ENCODE measurements around the gene MAML2. TPM values are rescaled to one million over a fixed set of nuclear protein-coding genes. Genes with fewer than 3 reads are reported as not detected.

The MAML2 gene
- total RNA-seq, 1 donor from 2014 or later: 11.2 TPM

DNA sequence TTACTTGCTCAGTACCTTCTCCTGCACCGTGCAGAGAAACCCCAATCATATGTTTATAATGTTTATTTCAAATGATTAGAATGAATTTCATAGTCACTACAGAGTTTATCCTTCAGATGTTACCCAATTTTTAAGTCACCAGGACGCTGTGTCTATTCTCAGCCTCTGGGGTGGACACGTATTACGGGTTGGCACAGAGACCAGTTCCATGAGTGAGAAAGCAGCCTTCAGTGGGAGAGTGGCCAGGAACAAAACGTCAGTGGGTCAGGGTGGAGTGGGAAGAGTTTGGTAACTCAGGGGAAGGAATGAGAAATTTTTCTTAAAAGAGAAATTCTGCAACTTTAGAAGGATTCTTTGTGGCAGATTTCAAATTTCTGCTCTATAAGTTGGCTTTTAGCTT lies 342.0 kb downstream of the MAML2 start:
- intact Hi-C loops (cut with micrococcal nuclease): no loop called here

DNA sequence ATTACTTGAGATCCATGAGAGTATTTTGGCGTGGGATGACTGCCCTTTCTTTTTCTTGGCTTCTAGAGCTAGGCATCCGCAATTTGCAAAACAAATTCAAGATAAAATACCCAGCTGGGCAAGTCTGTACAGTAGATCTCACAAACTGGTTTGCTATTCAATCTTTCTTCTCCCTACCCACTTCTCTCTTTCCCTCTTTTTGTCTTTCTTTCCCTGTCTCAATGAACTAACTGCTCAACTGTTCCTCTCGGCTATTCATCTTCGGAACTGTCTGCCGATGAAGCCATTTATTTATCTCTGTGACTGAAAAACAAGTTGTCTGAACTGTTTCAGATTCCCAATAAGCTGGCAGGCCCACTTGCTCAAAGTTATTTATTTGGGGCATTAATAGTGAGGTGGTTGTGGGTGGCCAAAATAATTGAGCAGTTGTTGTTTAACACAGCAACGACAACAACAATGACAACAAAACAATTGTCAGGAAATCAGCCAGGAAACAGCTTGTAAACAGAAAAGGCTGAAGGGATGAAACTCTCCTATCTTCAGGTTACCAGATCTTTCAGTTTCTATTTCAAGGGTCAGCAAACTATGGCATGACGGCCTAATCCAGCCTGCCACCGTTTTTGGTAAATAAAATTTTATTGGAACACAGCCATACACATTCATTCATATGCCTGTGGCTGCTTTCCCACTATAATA lies 343.1 kb downstream of the MAML2 start:
- intact Hi-C loops (cut with micrococcal nuclease): no loop called here

DNA sequence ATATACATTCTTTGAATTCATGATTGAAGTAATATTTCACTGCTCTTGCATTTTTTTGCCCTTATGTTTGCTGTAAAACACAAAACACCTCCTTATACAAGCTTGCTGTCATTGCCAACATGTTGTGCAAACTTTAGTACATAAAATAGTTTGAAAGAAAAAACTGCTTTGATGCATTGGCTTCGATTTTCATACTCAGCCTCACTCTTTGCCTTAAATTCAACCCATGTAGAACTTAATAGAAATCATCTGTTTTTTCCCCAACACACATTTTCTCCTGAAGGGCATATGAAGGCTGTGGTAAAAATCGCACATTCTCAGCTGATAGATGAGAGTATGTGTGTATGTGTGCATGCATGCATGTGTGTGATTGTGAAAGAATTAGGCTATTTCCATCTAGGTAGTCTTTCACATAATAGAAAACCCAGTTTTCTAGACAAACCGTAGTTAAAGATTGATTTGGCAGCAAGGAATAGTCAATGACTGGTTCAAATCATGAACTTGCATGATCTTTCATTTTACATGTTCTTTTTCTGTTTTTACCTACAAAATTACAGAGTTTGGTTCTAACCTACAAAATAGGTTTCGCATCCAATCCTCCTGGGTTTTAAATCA lies 346.3 kb downstream of the MAML2 start:
- intact Hi-C loops (cut with micrococcal nuclease): no loop called here

DNA sequence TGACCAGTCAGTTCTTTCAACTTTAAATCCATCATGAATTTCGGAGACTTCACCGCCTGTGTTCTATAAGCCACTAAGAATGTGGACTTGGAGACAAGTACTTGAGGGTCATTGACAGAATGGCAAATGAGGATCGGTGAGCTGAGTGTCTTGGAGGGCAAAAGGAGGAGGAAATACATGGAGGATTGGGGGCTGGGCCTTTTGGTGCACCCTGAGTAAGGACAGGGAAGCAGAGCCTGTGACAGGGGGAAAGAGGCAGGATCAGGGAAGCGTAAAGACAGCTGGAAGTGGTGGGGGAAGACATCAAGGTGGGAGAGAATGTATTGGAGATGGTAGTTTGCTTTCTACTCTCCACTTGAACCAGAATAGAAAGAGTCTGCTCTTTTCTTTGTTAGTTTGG lies 348.7 kb downstream of the MAML2 start:
- intact Hi-C loops (cut with micrococcal nuclease): no loop called here

DNA sequence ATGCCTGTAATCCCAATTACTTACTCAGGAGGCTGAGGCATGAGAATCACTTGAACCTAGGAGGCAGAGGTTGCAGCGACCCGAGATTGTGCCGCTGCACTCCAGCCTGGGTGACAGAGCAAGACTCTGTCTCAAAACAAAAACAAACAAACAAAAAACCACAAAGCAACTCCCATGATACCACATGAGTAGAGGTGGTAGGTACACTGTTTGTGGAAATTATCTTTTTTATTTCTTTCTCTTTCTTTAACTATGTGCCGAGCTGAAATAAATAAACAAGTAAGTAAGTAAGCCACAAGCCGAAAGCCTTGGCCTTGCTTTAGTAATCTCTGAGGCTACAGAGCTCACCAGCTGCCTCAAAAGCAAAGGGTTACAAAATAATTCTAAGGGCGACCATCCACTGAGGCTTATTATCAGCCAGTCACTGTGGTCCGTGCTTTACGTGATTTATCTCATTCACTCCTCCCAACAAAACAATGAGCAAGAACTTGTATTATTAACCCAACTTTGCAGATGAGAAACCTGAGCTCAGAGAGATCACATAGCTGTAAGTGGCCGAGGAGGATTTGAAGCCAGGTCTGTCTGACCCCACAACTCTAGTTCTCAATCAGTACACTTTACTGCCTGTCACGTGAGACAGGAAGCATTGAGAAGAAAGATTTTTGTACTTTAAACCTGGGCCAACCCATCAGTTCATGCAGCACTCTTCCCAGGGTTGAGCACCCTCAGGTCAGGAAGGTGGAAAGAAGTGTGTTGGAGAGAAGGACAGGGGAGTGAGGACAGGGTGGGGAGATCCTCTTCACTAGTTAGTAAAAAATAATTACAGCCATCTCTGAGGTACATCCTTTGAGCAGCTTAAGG lies 349.3 kb downstream of the MAML2 start:
- intact Hi-C loops (cut with micrococcal nuclease): no loop called here

DNA sequence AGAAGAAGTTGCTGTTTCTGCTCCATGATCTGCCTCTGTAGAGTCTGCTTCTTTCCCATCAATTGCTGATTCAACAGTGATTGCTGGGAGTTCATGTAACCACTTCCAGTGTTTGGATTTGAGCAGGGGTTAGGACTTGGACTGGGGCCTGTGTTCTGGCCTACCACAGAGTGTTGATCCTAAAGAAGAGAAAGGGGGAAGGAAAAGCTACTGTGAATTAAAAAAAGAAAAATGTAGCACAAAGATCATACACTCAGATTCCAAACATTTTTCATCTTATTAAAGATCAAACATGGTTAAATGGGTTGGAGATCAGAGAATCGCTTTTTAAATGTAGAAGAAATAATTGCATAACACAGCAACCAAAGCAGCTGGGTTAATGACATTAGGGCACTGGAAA lies 351.4 kb downstream of the MAML2 start:
- intact Hi-C loops (cut with micrococcal nuclease): no loop called here

DNA sequence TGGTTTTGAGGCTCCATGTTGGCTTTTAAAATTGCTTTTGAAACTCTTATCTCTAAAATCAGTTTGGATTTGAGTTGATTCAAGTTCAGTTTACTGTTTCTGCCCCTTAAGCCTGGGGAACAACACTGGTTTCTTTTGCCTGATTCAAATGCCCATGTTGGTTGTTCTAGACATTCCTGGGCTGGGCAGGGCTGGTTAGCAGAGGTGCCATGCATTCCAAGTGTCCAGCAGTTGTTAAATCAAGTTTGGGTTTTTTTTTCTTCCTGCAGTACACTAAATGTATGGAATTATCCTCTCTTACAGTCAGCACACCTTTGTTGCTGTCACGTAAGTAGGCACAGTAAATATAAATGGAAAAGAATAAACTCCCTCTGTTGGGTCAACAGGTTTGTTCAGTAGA lies 351.9 kb downstream of the MAML2 start:
- intact Hi-C loops (cut with micrococcal nuclease): no loop called here

DNA sequence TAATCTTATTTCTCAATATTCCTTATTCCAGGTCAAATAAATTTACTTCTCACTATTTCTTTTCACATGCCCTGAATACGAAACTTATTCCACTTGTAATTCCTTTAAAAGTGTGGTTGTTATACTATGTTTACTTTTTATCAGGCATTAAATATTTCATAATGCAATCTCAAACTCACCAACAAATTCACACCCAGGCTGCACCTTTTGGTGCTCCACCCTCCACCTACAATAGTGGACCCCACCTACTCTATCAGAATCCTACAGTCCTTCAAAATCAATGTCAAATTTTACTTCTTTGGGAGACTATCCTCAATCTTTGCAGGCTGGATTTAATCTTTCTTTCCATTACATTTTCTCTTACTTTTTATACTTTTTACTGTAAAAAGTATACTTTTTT lies 353.2 kb downstream of the MAML2 start:
- intact Hi-C loops (cut with micrococcal nuclease): no loop called here

DNA sequence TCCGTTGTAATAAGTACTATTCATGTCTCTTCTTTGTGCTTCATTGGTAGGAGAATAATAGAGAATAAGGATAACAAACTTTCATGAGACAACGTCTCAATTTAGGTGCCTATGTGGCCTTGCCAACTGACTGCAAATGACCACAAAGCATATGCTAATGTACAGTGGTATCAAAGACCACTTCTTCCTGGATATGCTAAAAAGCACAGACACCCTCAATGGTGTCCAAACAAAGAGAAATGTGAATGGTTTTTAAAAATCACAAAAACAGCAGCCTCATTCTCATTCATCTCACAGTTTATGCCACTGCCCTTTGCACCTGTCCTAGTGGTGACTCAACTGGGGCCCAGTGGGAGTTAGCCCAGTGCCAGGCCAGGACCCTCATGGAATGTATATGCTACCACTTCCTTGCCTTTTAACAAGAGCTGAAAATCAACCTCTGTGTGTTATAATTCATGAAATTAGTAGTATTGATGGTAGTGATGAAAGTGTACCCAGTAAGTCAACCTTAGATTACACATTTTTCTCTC lies 353.9 kb downstream of the MAML2 start:
- intact Hi-C loops (cut with micrococcal nuclease): no loop called here

DNA sequence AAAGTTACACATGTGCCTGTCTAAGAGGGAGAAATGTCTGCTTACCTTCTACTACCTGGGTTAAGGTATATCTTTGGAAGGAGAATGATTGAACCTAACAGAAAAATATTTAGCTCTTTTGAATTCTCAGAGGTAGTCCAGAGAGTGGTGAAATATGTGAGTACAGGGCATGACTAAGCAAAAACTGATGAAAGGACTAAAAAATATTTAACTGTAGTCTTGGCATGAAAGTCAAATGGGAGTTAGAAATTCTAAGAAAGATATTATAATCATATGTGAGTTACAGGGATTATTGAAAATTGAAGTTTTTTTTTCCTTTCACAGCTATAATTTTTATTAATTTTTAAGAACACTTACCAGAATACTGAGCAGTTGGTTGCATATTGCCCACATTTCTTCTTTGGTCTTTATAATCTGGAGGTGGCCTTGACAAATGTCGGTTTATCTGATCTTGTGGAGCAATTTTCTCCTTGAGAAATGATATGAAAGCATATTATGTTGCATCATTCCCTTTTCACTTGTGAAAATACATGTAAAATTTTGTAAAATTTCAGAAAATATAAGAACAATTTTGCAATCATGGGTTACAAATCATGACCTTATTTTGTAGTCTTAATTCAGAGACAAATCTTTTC lies 357.7 kb downstream of the MAML2 start:
- intact Hi-C loops (cut with micrococcal nuclease): no loop called here

DNA sequence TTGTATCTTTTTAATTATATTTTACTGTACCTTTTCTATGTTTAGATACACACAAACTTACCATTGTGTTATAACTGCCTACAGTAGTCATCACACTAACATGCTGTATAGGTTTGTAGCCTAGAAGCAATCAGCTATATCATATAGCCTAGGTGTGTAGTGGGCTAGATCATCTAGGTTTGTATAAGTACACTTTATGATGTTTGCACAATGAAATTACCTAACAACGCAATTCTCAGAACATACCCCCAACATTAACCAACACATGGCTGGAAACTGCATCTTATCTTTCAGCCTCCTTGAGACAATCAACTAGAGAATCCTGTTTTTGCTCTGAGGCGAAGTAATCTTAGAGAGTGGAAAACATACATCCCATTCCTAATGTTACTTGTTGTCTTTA lies 358.9 kb downstream of the MAML2 start:
- intact Hi-C loops (cut with micrococcal nuclease): no loop called here

DNA sequence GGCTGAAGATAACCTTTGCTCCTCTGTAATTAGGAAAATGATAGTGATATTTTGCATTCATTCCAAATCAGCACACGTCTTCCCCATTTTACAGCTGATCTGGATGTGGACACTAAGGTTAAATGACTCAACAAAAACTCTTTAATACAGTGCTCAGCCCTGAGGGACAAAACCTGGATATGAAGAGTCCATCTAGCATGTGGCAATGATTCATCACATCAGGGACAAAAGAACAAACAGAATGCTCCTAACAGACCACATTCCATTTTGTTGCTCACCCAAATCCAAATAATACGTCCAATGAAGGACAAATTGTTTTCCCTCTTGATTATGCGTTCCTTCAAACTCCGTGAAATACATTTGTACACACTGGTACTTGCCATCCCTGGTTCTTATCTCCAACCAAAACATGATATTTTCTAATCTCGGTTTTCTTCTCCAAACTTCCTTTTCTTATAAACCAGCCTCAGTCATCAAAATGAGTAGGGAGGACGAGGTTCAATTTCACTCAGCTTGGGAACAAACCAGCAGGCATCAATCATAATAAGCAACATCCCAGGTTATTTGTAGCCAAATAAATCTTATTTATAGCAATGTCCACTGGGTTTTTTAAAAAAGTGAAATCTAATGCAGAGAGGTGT lies 365.3 kb downstream of the MAML2 start:
- intact Hi-C loops (cut with micrococcal nuclease): no loop called here

DNA sequence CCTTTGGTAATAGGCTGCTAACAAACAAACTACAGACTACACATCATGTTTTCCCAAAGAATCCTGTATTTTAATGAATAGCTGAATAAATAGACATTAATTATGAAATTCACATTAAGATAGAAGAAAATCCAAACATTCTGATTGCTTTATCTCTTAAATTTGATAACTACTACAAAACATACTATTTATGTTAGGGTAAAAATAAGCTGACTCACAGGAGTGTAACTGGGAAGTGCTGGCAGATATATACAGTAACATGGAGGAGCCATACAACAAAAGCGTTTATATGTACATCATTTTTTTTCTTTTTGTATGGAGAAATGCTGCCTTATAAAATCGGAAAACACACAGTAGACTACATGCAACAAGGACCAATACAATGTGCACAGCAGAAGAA lies 366.4 kb downstream of the MAML2 start:
- intact Hi-C loops (cut with micrococcal nuclease): no loop called here

DNA sequence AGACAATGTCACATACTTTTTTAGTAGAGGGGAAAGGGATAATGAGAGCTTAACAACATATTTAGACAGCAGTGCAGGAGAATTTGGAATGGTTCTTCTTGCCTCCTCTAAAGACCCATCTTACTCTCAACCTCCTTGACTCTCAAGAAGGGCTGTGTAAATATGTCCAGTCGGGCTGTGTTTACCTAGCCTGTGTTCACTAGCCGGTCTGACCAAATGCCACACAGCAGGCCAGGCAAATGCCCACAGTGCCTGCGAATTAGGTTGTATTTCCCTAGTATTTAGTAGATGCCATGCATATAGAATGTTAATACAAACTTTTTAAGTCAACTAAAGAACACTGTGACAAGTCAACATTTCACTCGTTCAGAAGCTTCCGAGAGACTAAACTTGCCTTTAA lies 367.7 kb downstream of the MAML2 start:
- intact Hi-C loops (cut with micrococcal nuclease): no loop called here

DNA sequence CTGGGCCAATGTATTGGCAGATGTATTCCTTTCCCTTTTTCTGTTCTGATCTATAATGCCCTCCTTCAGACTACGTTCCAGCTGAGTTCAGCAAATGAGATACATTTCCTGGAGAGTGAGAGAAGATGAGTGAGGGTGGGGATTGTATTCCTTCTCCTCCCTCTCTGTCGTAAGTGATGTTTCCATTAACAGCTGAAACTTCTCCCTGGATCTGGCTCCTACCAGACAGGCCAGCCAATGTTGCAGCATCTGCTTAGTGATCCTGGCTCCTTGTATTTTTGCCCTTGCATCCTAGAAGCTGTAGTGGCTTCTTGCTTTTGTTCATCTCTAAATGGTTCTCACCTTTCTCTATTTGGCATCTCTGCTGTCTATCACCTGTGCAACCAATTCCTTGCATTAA lies 370.9 kb downstream of the MAML2 start:
- intact Hi-C loops (cut with micrococcal nuclease): no loop called here

DNA sequence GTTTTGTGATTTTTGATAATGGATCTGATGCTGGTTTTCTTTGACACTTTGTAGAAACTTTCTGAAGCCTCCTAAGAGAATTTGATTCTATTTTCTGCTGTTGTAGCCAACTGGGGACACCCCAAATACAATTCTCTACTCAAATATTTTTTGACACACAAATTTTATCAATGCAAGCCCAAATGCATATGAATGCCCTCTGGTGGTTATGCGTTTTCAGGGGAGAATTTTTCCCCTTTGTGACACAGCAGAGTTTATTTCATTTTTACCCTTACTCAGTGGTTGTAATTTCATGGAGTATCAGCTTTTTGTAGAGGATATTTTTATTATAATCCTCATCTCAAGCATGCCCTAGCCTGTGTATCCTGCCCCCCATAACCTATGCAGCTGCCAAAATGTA lies 374.4 kb downstream of the MAML2 start:
- intact Hi-C loops (cut with micrococcal nuclease): loop anchor here (10.0 kb wide), 1 partner anchor 134 kb away; no protein-coding TSS in a partner anchor

DNA sequence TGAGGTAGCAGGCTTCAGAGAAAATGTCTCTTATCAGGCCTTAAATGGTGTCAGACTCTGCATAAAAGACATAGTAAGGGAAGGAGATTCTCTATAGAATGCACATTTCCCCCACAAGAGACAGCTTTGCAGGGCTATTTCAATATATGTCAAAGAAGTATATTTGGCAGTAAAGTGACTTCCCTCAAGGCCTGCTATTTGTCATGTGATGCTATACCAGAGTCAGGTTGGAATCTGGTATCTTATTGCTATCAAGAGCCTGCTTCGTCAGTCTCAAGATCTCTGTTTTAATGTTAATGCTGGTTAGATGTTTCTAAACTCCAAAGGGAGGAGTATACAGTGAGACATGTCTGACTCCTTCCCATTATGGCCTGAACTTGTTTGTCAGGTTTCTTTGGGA lies 378.7 kb downstream of the MAML2 start:
- intact Hi-C loops (cut with micrococcal nuclease): loop anchor here (10.0 kb wide), 1 partner anchor 129 kb away; no protein-coding TSS in a partner anchor

DNA sequence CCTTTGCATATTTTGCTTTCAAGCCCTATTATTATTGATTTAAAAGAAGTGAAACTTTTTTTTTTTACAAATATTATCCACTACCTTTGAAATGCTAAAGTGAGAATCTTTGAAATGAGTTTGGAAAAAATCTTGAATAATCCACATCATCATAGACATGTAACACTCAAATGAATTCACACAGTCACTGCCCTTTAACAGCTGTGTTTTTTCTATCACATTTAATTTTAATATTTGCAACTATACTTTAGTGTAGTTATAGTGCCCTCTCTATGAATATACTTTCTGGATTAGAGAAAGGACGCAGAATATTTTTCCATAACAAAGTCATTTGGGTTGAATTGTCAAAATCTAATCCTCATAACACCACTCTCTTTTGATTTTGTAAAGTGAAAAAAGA lies 381.2 kb downstream of the MAML2 start:
- intact Hi-C loops (cut with micrococcal nuclease): loop anchor here (10.0 kb wide), 1 partner anchor 127 kb away; no protein-coding TSS in a partner anchor

DNA sequence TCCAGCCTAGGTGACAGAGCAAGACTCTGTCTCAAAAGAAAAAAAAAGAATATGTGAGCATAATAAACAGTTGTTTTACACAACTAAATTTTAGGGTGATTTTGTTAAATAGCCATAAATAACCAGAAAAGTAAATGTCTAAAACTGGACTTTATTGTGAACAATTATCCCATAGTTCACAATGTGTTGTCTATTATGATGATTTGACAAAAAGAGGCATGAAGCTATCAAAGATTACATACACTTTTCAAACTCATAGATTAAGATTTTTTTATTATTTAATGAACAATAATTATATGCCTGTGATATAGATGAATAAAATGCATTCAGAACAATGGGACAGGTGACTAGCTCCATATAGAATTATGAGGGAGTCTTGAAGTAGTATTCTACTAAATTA lies 392.1 kb downstream of the MAML2 start:
- intact Hi-C loops (cut with micrococcal nuclease): no loop called here

DNA sequence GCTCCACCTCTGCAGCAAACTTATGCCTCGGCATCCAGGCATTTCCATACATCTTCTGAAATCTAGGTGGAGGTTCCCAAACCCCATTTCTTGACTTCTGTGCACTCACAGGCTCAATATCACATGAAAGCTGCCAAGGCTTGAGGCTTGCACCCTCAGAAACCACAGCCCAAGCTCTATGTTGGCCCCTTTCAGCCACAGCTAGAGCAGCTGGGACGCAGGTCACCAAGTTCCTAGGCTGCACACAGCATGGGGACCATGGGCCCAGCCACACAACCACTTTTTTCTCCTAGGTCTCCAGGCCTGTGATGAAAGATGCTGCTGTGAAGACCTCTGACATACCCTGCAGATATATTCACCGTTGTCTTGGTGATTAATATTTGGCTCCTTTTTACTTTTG lies 394.4 kb downstream of the MAML2 start:
- intact Hi-C loops (cut with micrococcal nuclease): no loop called here

DNA sequence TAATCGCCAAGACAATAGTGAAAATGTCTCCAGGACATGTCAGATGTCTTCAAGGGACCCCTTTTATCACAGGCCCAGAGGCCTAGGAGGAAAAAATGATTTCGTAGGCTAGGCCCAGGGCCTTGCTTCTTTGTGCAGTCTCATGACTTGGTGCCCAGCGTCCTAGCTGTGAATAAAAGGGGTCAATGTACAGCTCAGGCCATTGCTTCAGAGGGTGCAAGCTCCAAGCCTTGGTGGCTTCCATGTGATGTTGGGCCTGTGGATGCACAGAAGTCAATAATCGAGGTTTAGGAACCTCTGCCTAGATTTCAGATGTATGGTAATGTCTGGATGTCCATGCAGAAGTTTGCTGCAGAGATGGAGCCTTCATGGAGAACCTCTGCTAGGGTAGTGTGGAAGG lies 398.4 kb downstream of the MAML2 start:
- intact Hi-C loops (cut with micrococcal nuclease): no loop called here
